SK-N-SH treated with all-trans-retinoic acid at 6 μM for 48 hours (cell line): Measurements from ENCODE around the gene LONRF2.

Source experiments
- ARNTL ChIP-seq: fragments of 450-650 bp; formaldehyde crosslinking; IDR thresholded peaks from 2 replicates; pipeline ENCODE4 v1.5.0; 2020; ENCODE audit warnings: low read depth, mild to moderate bottlenecking, moderate library complexity, borderline replicate concordance
- BACH2 ChIP-seq: fragments of 250-450 bp; sonication (Bioruptor Pico); IDR thresholded peaks from 2 replicates; pipeline ENCODE4 v1.9.0; 2021; ENCODE audit warnings: mild to moderate bottlenecking, borderline replicate concordance
- ESRRG ChIP-seq: fragments of 250-450 bp; sonication (Bioruptor Pico); IDR thresholded peaks from 2 replicates; pipeline ENCODE4 v1.6.1; 2021; ENCODE audit warnings: mild to moderate bottlenecking
- OSR1 ChIP-seq: fragments of 250-450 bp; sonication (Bioruptor Pico); IDR thresholded peaks from 2 replicates; pipeline ENCODE4 v1.8.0; 2022; ENCODE audit warnings: moderate library complexity, mild to moderate bottlenecking, inconsistent platforms
- PATZ1 ChIP-seq: fragments of 250-450 bp; sonication (Bioruptor Pico); IDR thresholded peaks from 2 replicates; pipeline ENCODE4 v1.8.0; 2020; ENCODE audit warnings: mild to moderate bottlenecking, moderate library complexity, borderline replicate concordance
- POU6F1 ChIP-seq: fragments of 250-450 bp; sonication (Bioruptor Pico); IDR thresholded peaks from 2 replicates; pipeline ENCODE4 v1.8.0; 2021; ENCODE audit warnings: low read depth, mild to moderate bottlenecking, moderate library complexity, borderline replicate concordance
- RARB ChIP-seq: fragments of 250-450 bp; sonication (Bioruptor Pico); IDR thresholded peaks from 2 replicates; pipeline ENCODE4 v1.8.0; 2021; ENCODE audit warnings: mild to moderate bottlenecking, moderate library complexity
- SNAI2 ChIP-seq: fragments of 250-450 bp; sonication (Bioruptor Pico); IDR thresholded peaks from 2 replicates; pipeline ENCODE4 v1.5.0; 2020; ENCODE audit warnings: mild to moderate bottlenecking, moderate library complexity
- TOX ChIP-seq: fragments of 250-450 bp; sonication (Bioruptor Pico); IDR thresholded peaks from 2 replicates; pipeline ENCODE4 v1.8.0; 2021; ENCODE audit warnings: mild to moderate bottlenecking, moderate library complexity, borderline replicate concordance
- TSHZ2 ChIP-seq: fragments of 250-450 bp; sonication (Bioruptor Pico); IDR thresholded peaks from 2 replicates; pipeline ENCODE4 v1.5.0; 2020; ENCODE audit warnings: mild to moderate bottlenecking, moderate library complexity

- TF ChIP-seq ARNTL (CRISPR knock-in tag), result no peak
- no peak for TF ChIP-seq OSR1
- no peak for TF ChIP-seq BACH2 (CRISPR knock-in tag)
- TF ChIP-seq SNAI2, result no peak
- no peak for TF ChIP-seq POU6F1
- TF ChIP-seq TOX, result no peak
- TF ChIP-seq TSHZ2 (CRISPR knock-in tag), result no peak
- no peak for TF ChIP-seq PATZ1 (CRISPR knock-in tag)
- TF ChIP-seq RARB (CRISPR knock-in tag), result no peak
- no peak for TF ChIP-seq ESRRG (CRISPR knock-in tag)
These were observed 44.9 kb upstream of the LONRF2 start for GRCh38 chr2:100367163-100367562.
